ENCODE results near the gene TRPM2.

DNA sequence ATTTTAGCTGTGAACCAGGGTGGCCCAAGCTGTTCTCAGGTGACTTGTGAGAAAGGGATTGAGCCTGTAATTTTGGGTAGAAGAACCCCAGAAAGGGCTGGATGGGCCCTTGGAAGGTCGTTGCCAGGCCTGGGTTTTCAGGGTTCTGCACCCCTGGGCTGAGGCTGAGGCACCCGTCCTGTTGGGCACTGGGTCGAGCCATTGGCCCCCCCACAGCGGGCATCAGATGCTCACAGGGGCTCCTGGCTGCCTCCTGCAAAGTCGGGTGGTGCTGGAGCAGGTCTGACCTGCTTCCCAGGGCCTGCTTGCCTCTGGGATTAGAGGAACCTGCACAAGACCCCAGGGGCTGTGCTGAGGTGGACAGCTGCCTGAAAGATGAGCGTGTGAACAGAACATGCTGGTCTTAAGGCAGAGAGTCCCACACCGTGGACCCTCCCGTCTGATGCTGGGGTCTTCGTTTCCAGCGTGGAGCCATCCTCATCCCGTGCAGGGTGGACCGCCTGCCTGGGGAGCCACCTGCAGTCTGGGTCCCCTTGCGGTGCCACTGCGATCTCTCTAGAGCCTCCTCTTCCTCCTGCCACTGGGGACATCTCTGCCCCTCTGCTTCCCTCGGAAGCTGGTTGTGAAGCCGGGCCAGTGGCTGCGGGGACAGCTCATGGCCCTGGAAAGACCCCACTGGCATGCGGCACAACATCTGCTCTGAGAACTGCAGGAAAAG is 1.7 kb upstream of the TRPM2 start:
- TF ChIP-seq, protein P1, sequence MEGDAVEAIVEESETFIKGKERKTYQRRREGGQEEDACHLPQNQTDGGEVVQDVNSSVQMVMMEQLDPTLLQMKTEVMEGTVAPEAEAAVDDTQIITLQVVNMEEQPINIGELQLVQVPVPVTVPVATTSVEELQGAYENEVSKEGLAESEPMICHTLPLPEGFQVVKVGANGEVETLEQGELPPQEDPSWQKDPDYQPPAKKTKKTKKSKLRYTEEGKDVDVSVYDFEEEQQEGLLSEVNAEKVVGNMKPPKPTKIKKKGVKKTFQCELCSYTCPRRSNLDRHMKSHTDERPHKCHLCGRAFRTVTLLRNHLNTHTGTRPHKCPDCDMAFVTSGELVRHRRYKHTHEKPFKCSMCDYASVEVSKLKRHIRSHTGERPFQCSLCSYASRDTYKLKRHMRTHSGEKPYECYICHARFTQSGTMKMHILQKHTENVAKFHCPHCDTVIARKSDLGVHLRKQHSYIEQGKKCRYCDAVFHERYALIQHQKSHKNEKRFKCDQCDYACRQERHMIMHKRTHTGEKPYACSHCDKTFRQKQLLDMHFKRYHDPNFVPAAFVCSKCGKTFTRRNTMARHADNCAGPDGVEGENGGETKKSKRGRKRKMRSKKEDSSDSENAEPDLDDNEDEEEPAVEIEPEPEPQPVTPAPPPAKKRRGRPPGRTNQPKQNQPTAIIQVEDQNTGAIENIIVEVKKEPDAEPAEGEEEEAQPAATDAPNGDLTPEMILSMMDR (IDR thresholded peaks at IDR 0.05) = no peak
- no peak for TF ChIP-seq POLR2A (IDR thresholded peaks at IDR 0.05)
